Activated CD4-positive, alpha-beta T cell treated with anti-CD3 and anti-CD28 coated beads, Interleukin-2, amount 50 U/mL, for 4 hours (primary cell): ENCODE measurements around the gene KCNC2.
"Not testable (repeated sequence)": the region's sequence is repeated elsewhere in the genome, so short reads cannot be mapped to it uniquely, and the experiment has no call there.

Experiments used
- DNase-seq, 2 experiments: peaks; one replicate each; pipeline ENCODE4 v3.0.0-alpha.2; 2020

KCNC2 gene

GRCh38 chr12:75209812-75210138, at the start of gene KCNC2:
Gene KCNC2, minus strand, starts transcription at chr12:75209839.
- DNase-seq: no peak

GRCh38 chr12:75259143-75259542, 49.5 kb upstream of the KCNC2 start:
- DNase-seq: no peak

- DNase-seq: no peak
Observed at GRCh38 chr12:75257510-75257909, 47.9 kb upstream of the KCNC2 start.

- no peak for DNase-seq
Observed at GRCh38 chr12:75245108-75245507, 35.5 kb upstream of the KCNC2 start.

GRCh38 chr12:75239987-75240386, 30.3 kb upstream of the KCNC2 start:
- DNase-seq: no peak

- no peak for DNase-seq
Observed at GRCh38 chr12:75236206-75236605, 26.6 kb upstream of the KCNC2 start.

GRCh38 chr12:75227132-75227531, 17.5 kb upstream of the KCNC2 start:
- DNase-seq: no peak

- no peak for DNase-seq
Observed at GRCh38 chr12:75212072-75212471, 2.4 kb upstream of the KCNC2 start.

GRCh38 chr12:75208856-75209811, 505 bp downstream of the KCNC2 start:
- DNase-seq: no peak

- DNase-seq: no peak
Observed at GRCh38 chr12:75207338-75208083, 2.1 kb downstream of the KCNC2 start.

GRCh38 chr12:75205558-75205957, 4.1 kb downstream of the KCNC2 start:
- DNase-seq: no peak

GRCh38 chr12:75196865-75197264, 12.8 kb downstream of the KCNC2 start:
- DNase-seq: no peak

GRCh38 chr12:75196408-75196807, 13.2 kb downstream of the KCNC2 start:
- no peak for DNase-seq

- no peak for DNase-seq
Observed at GRCh38 chr12:75194250-75194649, 15.4 kb downstream of the KCNC2 start.

- DNase-seq: no peak
Observed at GRCh38 chr12:75192196-75192595, 17.4 kb downstream of the KCNC2 start.

- no peak for DNase-seq
Observed at GRCh38 chr12:75190846-75191245, 18.8 kb downstream of the KCNC2 start.

GRCh38 chr12:75185881-75186280, 23.8 kb downstream of the KCNC2 start:
- DNase-seq: not testable (repeated sequence)

GRCh38 chr12:75184516-75184915, 25.1 kb downstream of the KCNC2 start:
- DNase-seq: no peak

- DNase-seq: no peak
Observed at GRCh38 chr12:75183967-75184366, 25.7 kb downstream of the KCNC2 start.

GRCh38 chr12:75177997-75178396, 31.6 kb downstream of the KCNC2 start:
- no peak for DNase-seq

- no peak for DNase-seq
Observed at GRCh38 chr12:75172611-75173010, 37.0 kb downstream of the KCNC2 start.

- no peak for DNase-seq
Observed at GRCh38 chr12:75170640-75171185, 38.9 kb downstream of the KCNC2 start.

- no peak for DNase-seq
Observed at GRCh38 chr12:75162845-75163244, 46.8 kb downstream of the KCNC2 start.

- DNase-seq: no peak
Observed at GRCh38 chr12:75161488-75161887, 48.2 kb downstream of the KCNC2 start.
